MM.1S (cell line): ENCODE results near the gene TSPAN11.

ENCODE experiments used
- DNase-seq: peaks from one replicate; pipeline ENCODE4 v3.0.0-alpha.2; 2015
- H2AFZ ChIP-seq: fragments of 300-600 bp; sonication (generic); 2 replicates; pipeline ENCODE4 v1.6.0; 2016; ENCODE audit warnings: antibody characterized with exemption, low read length
- H3F3A ChIP-seq: fragments of 300-600 bp; sonication (generic); 2 replicates; pipeline ENCODE4 v1.6.1; 2016; ENCODE audit warnings: mild to moderate bottlenecking, antibody characterized with exemption, low read length, moderate library complexity, mixed read lengths; ENCODE audit not compliant: insufficient read depth
- H3K27ac ChIP-seq: fragments of 300-600 bp; sonication (generic); 2 replicates; pipeline ENCODE4 v1.5.1; 2016; ENCODE audit warnings: mild to moderate bottlenecking, low read length
- H3K27me3 ChIP-seq: fragments of 300-600 bp; sonication (generic); replicated peaks from 2 replicates; pipeline ENCODE4 v1.6.0; 2016; ENCODE audit warnings: low read length; ENCODE audit not compliant: insufficient read depth
- H3K36me3 ChIP-seq: fragments of 300-600 bp; sonication (generic); replicated peaks from 2 replicates; pipeline ENCODE4 v1.6.1; 2016; ENCODE audit warnings: mild to moderate bottlenecking, low read length, mixed read lengths; ENCODE audit not compliant: insufficient read depth
- H3K4me1 ChIP-seq: fragments of 300-600 bp; sonication (generic); 2 replicates; pipeline ENCODE4 v1.6.1; 2016; ENCODE audit warnings: low read length, mixed read lengths
- H3K4me2 ChIP-seq: fragments of 300-600 bp; sonication (generic); 2 replicates; pipeline ENCODE4 v1.6.0; 2016; ENCODE audit warnings: low read depth, low read length
- H3K4me3 ChIP-seq: fragments of 300-600 bp; sonication (generic); 2 replicates; pipeline ENCODE4 v1.5.1; 2016; ENCODE audit warnings: low read length, mixed read lengths
- H3K79me2 ChIP-seq: fragments of 300-600 bp; sonication (generic); 2 replicates; pipeline ENCODE4 v1.6.1; 2016; ENCODE audit warnings: mixed run types, low read length, mixed read lengths
- H3K9ac ChIP-seq: fragments of 300-600 bp; sonication (generic); 2 replicates; pipeline ENCODE4 v1.6.1; 2016; ENCODE audit warnings: low read length, mixed read lengths
- H3K9me2 ChIP-seq: fragments of 300-600 bp; sonication (generic); replicated peaks from 2 replicates; pipeline ENCODE4 v1.6.1; 2016; ENCODE audit warnings: mild to moderate bottlenecking, low read length, mixed read lengths; ENCODE audit not compliant: insufficient read depth
- H3K9me3 ChIP-seq: fragments of 300-600 bp; sonication (generic); replicated peaks from 2 replicates; pipeline ENCODE4 v1.6.1; 2016; ENCODE audit warnings: mild to moderate bottlenecking, low read length, mixed read lengths; ENCODE audit not compliant: insufficient read depth
- H4K20me1 ChIP-seq: fragments of 300-600 bp; sonication (generic); 2 replicates; pipeline ENCODE4 v1.6.1; 2016; ENCODE audit warnings: mild to moderate bottlenecking, low read length, moderate library complexity, mixed read lengths; ENCODE audit not compliant: insufficient read depth
- CTCF ChIP-seq: fragments of 300-600 bp; sonication (generic); IDR thresholded peaks from 2 replicates; pipeline ENCODE4 v1.5.1; 2016; ENCODE audit warnings: antibody characterized with exemption, low read length, mixed read lengths
- EZH2 ChIP-seq: fragments of 300-600 bp; sonication (generic); optimal IDR thresholded peaks from 2 replicates; pipeline ENCODE3; 2017; ENCODE audit warnings: low read depth, mild to moderate bottlenecking, antibody characterized with exemption, low read length, mixed read lengths
- EZH2phosphoT487 ChIP-seq: fragments of 300-600 bp; sonication (generic); IDR thresholded peaks from 2 replicates; pipeline ENCODE4 v1.6.1; 2018; ENCODE audit warnings: antibody characterized with exemption, low read length

TSPAN11 gene

GRCh38 chr12:30977124-30977523 is 50.6 kb downstream of the TSPAN11 start:
- TF ChIP-seq EZH2phosphoT487: no peak
- TF ChIP-seq EZH2: no peak
- TF ChIP-seq CTCF: no peak
- Histone ChIP-seq H3K4me2 (no peak overlapping the region), H3K4me1 (no peaks in the 10 kb centered on the region), H2AFZ (no peak overlapping the region), H4K20me1 (no peaks in the 10 kb centered on the region), H3K79me2 (no peaks in the 10 kb centered on the region), H3K9me3 (no peaks in the 10 kb centered on the region), H3K4me3 (no peak overlapping the region), H3K36me3 (no peaks in the 10 kb centered on the region), H3F3A (no peaks in the 10 kb centered on the region), H3K9ac (no peak overlapping the region), H3K27ac (no peak overlapping the region), H3K27me3 (no peaks in the 10 kb centered on the region), H3K9me2 (no peaks in the 10 kb centered on the region)
- DNase-seq: no peak

- no peaks in the 10 kb centered on the region for H3K27me3 ChIP-seq
- no peak for DNase-seq
These were observed 51.2 kb downstream of the TSPAN11 start for GRCh38 chr12:30977537-30978349.

GRCh38 chr12:30978639-30979038 is 52.1 kb downstream of the TSPAN11 start:
- no peak for DNase-seq
- no peaks in the 10 kb centered on the region for H3K9me2 ChIP-seq
- no peaks in the 10 kb centered on the region for H3K36me3 ChIP-seq
- no peak overlapping the region for H3K4me3 ChIP-seq
- H4K20me1 ChIP-seq: no peaks in the 10 kb centered on the region
- H2AFZ ChIP-seq: no peak overlapping the region
- no peak overlapping the region for H3K9ac ChIP-seq
- no peaks in the 10 kb centered on the region for H3K27me3 ChIP-seq
- no peaks in the 10 kb centered on the region for H3K79me2 ChIP-seq
- TF ChIP-seq EZH2phosphoT487: no peak
- TF ChIP-seq EZH2: no peak
- TF ChIP-seq CTCF: no peak
- H3F3A ChIP-seq: no peaks in the 10 kb centered on the region
- no peaks in the 10 kb centered on the region for H3K9me3 ChIP-seq
- H3K4me2 ChIP-seq: no peak overlapping the region
- H3K27ac ChIP-seq: no peak overlapping the region
- H3K4me1 ChIP-seq: no peaks in the 10 kb centered on the region

More at GRCh38 chr12:30977537-30978349, 51.2 kb downstream of the TSPAN11 start:
- H3K4me3 ChIP-seq: no peak overlapping the region
- H3K27ac ChIP-seq: no peak overlapping the region
- H2AFZ ChIP-seq: no peak overlapping the region
- H3K4me2 ChIP-seq: no peak overlapping the region
- no peak for TF ChIP-seq EZH2phosphoT487
- TF ChIP-seq CTCF: no peak
- no peak for TF ChIP-seq EZH2
- H3K4me1 ChIP-seq: no peaks in the 10 kb centered on the region
- H3K36me3 ChIP-seq: no peaks in the 10 kb centered on the region
- H3K9me2 ChIP-seq: no peaks in the 10 kb centered on the region
- no peaks in the 10 kb centered on the region for H4K20me1 ChIP-seq
- no peaks in the 10 kb centered on the region for H3K9me3 ChIP-seq
- no peaks in the 10 kb centered on the region for H3F3A ChIP-seq
- H3K9ac ChIP-seq: no peak overlapping the region
- H3K79me2 ChIP-seq: no peaks in the 10 kb centered on the region
